ENCODE measurements around the gene MPL.

MPL gene

DNA sequence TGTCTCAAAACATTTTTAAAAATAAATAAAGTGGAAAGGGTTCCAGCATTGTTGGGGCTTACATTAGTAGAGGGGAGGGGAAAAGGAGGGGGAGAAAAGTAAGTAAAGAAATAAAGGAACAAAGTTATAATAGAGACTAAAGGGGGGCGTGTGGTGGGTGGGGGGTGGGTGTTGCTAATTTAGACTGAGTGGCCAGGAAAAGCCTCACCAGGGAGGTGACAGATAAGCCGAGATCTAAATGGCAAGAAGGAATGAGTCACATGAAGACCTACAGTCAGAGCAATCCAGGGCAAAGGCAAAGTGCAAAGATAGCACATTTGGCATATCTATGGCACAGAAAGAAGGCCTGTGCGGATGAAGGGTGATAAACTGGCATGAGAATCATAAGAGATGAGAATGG lies 7.5 kb downstream of the MPL start:
- ChIA-PET POLR2A (no interaction called here), CTCF (interaction anchor here (0.7 kb wide), 1 partner anchor 16 kb away, joined by 3 read pairs; no protein-coding TSS in a partner anchor)
- no peak overlapping the region for H3K4me3 ChIP-seq (ENCODE audit: low read depth, low read length)
- no peaks in the 10 kb centered on the region for H3K36me3 ChIP-seq (ENCODE audit: control insufficient read depth in 2 of 2, insufficient read depth in 1 of 2, low read length in 2 of 2)
- H3K27ac ChIP-seq (ENCODE audit: extremely low read depth, low read depth, low read length) = no peak overlapping the region
- H3K9me3 ChIP-seq (ENCODE audit: control insufficient read depth, insufficient read depth, low read depth, low read length) = no peaks in the 10 kb centered on the region
- H3K4me1 ChIP-seq (ENCODE audit: control insufficient read depth, insufficient read depth, low read length) = 0 out of 2 replicates have a peak, but pooled peaks cover 3% of the 10 kb centered on the region
- no peak for TF ChIP-seq ZNF791 (tag by site-specific recombination; IDR thresholded peaks at IDR 0.05)
- TF ChIP-seq ZNF146 (tag by site-specific recombination; IDR thresholded peaks at IDR 0.05) = no peak
- no peak for TF ChIP-seq ZNF112 (tag by site-specific recombination; IDR thresholded peaks at IDR 0.05)
- no peak for TF ChIP-seq ZNF548 (tag by site-specific recombination; IDR thresholded peaks at IDR 0.05)
- TF ChIP-seq PBX3 (CRISPR knock-in tag; IDR thresholded peaks at IDR 0.05) = no peak
- TF ChIP-seq, protein P1, sequence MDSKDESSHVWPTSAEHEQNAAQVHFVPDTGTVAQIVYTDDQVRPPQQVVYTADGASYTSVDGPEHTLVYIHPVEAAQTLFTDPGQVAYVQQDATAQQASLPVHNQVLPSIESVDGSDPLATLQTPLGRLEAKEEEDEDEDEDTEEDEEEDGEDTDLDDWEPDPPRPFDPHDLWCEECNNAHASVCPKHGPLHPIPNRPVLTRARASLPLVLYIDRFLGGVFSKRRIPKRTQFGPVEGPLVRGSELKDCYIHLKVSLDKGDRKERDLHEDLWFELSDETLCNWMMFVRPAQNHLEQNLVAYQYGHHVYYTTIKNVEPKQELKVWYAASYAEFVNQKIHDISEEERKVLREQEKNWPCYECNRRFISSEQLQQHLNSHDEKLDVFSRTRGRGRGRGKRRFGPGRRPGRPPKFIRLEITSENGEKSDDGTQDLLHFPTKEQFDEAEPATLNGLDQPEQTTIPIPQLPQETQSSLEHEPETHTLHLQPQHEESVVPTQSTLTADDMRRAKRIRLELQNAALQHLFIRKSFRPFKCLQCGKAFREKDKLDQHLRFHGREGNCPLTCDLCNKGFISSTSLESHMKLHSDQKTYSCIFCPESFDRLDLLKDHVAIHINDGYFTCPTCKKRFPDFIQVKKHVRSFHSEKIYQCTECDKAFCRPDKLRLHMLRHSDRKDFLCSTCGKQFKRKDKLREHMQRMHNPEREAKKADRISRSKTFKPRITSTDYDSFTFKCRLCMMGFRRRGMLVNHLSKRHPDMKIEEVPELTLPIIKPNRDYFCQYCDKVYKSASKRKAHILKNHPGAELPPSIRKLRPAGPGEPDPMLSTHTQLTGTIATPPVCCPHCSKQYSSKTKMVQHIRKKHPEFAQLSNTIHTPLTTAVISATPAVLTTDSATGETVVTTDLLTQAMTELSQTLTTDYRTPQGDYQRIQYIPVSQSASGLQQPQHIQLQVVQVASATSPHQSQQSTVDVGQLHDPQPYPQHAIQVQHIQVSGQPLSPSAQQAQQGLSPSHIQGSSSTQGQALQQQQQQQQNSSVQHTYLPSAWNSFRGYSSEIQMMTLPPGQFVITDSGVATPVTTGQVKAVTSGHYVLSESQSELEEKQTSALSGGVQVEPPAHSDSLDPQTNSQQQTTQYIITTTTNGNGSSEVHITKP (tag by site-specific recombination; IDR thresholded peaks at IDR 0.05) = peak; percentile 29; the same call in 1 of the 2 replicates
- no peak for TF ChIP-seq ZNF350 (tag by site-specific recombination; IDR thresholded peaks at IDR 0.05)
- no peak for TF ChIP-seq ZNF155 (tag by site-specific recombination; IDR thresholded peaks at IDR 0.05)
- no peak for TF ChIP-seq ZNF513 (tag by site-specific recombination; IDR thresholded peaks at IDR 0.05)
- no peak for TF ChIP-seq ZNF114 (tag by site-specific recombination; IDR thresholded peaks at IDR 0.05)
- TF ChIP-seq, protein P2, sequence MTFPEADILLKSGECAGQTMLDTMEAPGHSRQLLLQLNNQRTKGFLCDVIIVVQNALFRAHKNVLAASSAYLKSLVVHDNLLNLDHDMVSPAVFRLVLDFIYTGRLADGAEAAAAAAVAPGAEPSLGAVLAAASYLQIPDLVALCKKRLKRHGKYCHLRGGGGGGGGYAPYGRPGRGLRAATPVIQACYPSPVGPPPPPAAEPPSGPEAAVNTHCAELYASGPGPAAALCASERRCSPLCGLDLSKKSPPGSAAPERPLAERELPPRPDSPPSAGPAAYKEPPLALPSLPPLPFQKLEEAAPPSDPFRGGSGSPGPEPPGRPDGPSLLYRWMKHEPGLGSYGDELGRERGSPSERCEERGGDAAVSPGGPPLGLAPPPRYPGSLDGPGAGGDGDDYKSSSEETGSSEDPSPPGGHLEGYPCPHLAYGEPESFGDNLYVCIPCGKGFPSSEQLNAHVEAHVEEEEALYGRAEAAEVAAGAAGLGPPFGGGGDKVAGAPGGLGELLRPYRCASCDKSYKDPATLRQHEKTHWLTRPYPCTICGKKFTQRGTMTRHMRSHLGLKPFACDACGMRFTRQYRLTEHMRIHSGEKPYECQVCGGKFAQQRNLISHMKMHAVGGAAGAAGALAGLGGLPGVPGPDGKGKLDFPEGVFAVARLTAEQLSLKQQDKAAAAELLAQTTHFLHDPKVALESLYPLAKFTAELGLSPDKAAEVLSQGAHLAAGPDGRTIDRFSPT (tag by site-specific recombination; IDR thresholded peaks at IDR 0.05) = no peak
- TF ChIP-seq ZNF362 (tag by site-specific recombination; IDR thresholded peaks at IDR 0.05) = no peak
- TF ChIP-seq KLF7 (tag by site-specific recombination; IDR thresholded peaks at IDR 0.05; ENCODE audit: borderline replicate concordance) = no peak
- no peak for TF ChIP-seq ZNF248 (tag by site-specific recombination; IDR thresholded peaks at IDR 0.05)
- TF ChIP-seq EGR2 (tag by site-specific recombination; IDR thresholded peaks at IDR 0.05; ENCODE audit: low read depth) = peak; percentile 96
- TF ChIP-seq, protein P3, sequence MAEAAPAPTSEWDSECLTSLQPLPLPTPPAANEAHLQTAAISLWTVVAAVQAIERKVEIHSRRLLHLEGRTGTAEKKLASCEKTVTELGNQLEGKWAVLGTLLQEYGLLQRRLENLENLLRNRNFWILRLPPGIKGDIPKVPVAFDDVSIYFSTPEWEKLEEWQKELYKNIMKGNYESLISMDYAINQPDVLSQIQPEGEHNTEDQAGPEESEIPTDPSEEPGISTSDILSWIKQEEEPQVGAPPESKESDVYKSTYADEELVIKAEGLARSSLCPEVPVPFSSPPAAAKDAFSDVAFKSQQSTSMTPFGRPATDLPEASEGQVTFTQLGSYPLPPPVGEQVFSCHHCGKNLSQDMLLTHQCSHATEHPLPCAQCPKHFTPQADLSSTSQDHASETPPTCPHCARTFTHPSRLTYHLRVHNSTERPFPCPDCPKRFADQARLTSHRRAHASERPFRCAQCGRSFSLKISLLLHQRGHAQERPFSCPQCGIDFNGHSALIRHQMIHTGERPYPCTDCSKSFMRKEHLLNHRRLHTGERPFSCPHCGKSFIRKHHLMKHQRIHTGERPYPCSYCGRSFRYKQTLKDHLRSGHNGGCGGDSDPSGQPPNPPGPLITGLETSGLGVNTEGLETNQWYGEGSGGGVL (tag by site-specific recombination; IDR thresholded peaks at IDR 0.05) = peak; percentile 13; the same call in 1 of the 2 replicates
- no peak for TF ChIP-seq KLF9 (tag by site-specific recombination; IDR thresholded peaks at IDR 0.05; ENCODE audit: low read depth)
- TF ChIP-seq ZNF18 (tag by site-specific recombination; IDR thresholded peaks at IDR 0.05) = no peak
- no peak for TF ChIP-seq ZNF560 (tag by site-specific recombination; IDR thresholded peaks at IDR 0.05; ENCODE audit: borderline replicate concordance)
- no peak for TF ChIP-seq ZFP3 (tag by site-specific recombination; IDR thresholded peaks at IDR 0.05; ENCODE audit: low read depth)
- no peak for TF ChIP-seq ZSCAN5A (tag by site-specific recombination; IDR thresholded peaks at IDR 0.05)
- TF ChIP-seq ZBTB21 (tag by site-specific recombination; IDR thresholded peaks at IDR 0.05) = no peak
- no peak for TF ChIP-seq REPIN1 (tag by site-specific recombination; IDR thresholded peaks at IDR 0.05; ENCODE audit: low read depth)
- TF ChIP-seq KLF1 (tag by site-specific recombination; IDR thresholded peaks at IDR 0.05) = peak; percentile 53

All from HEK293 (cell line).